Neural cell (in vitro differentiated cells): Measurements from ENCODE around the gene RFX2. TPM values are rescaled to one million over a fixed set of nuclear protein-coding genes. Genes with fewer than 3 reads are reported as not detected.

Experiments used
- H2AFZ ChIP-seq: fragments of 200-600, 300-800 bp; sonication (generic), shearing (Covaris generic); 2 replicates; pipeline ENCODE4 v1.6.0; 2014; ENCODE audit warnings: low read depth, mild to moderate bottlenecking, antibody characterized with exemption, low read length, moderate library complexity
- H3F3A ChIP-seq: fragments of 200-600 bp; shearing (Covaris generic); 2 replicates; pipeline ENCODE4 v1.6.1; 2016; ENCODE audit warnings: mild to moderate bottlenecking, moderate library complexity, mixed read lengths, antibody characterized with exemption, low read length; ENCODE audit not compliant: insufficient read depth, poor library complexity, severe bottlenecking
- H3K27ac ChIP-seq: fragments of 200-600, 300-800 bp; sonication (generic), shearing (Covaris generic); 2 replicates; pipeline ENCODE4 v1.5.1; 2014; ENCODE audit warnings: mild to moderate bottlenecking, low read length, moderate library complexity
- H3K27me3 ChIP-seq: fragments of 300-800, 200-600 bp; sonication (generic), shearing (Covaris generic); 2 replicates; pipeline ENCODE4 v1.6.0; 2014; ENCODE audit warnings: mild to moderate bottlenecking, low read depth, low read length, moderate library complexity; ENCODE audit not compliant: insufficient read depth
- H3K36me3 ChIP-seq: fragments of 300-800, 200-600 bp; sonication (generic), shearing (Covaris generic); 2 replicates; pipeline ENCODE4 v1.5.1; 2014; ENCODE audit warnings: mild to moderate bottlenecking, antibody characterized with exemption, low read length, moderate library complexity; ENCODE audit not compliant: insufficient read depth
- H3K4me2 ChIP-seq: fragments of 300-800, 200-600 bp; sonication (generic), shearing (Covaris generic); 2 replicates; pipeline ENCODE4 v1.6.0; 2014; ENCODE audit warnings: mild to moderate bottlenecking, low read length
- H3K4me3 ChIP-seq: fragments of 300-800, 200-600 bp; sonication (generic), shearing (Covaris generic); 2 replicates; pipeline ENCODE4 v1.5.1; 2014; ENCODE audit warnings: mild to moderate bottlenecking, low read length, moderate library complexity
- H3K79me2 ChIP-seq: fragments of 200-600 bp; shearing (Covaris generic); replicated peaks from 2 replicates; pipeline ENCODE4 v1.6.0; 2014; ENCODE audit warnings: mild to moderate bottlenecking, low read length, moderate library complexity; ENCODE audit not compliant: insufficient read depth
- H3K9ac ChIP-seq: fragments of 300-800, 200-600 bp; sonication (generic), shearing (Covaris generic); 2 replicates; pipeline ENCODE4 v1.6.1; 2016; ENCODE audit warnings: mild to moderate bottlenecking, low read length, mixed read lengths
- H3K9me2 ChIP-seq: fragments of 200-600 bp; shearing (Covaris generic); 2 replicates; pipeline ENCODE4 v1.6.1; 2016; ENCODE audit warnings: mild to moderate bottlenecking, low read length, mixed read lengths; ENCODE audit not compliant: insufficient read depth
- H3K9me3 ChIP-seq: fragments of 200-600, 300-800 bp; sonication (generic), shearing (Covaris generic); 2 replicates; pipeline ENCODE4 v1.6.1; 2016; ENCODE audit warnings: mild to moderate bottlenecking, mixed run types, low read length, moderate library complexity, mixed read lengths
- H4K20me1 ChIP-seq: fragments of 200-600 bp; shearing (Covaris generic); 2 replicates; pipeline ENCODE4 v1.6.1; 2016; ENCODE audit warnings: mild to moderate bottlenecking, mixed run types; ENCODE audit not compliant: insufficient read depth
- EP300 ChIP-seq: fragments of 450-650 bp; conservative IDR thresholded peaks from 2 replicates; pipeline ENCODE4 v1.6.1; 2014; ENCODE audit warnings: antibody characterized with exemption, mild to moderate bottlenecking, moderate library complexity; ENCODE audit not compliant: poor library complexity, severe bottlenecking
- EZH2 ChIP-seq: fragments of 200-600, 300-800 bp; shearing (Covaris generic), sonication (generic); IDR thresholded peaks from 2 replicates; pipeline ENCODE4 v1.6.1; 2014; ENCODE audit warnings: antibody characterized with exemption, low read length, borderline replicate concordance, mild to moderate bottlenecking; ENCODE audit not compliant: insufficient read depth, poor library complexity, severe bottlenecking
- MXI1 ChIP-seq: fragments of 450-650 bp; conservative IDR thresholded peaks from 2 replicates; pipeline ENCODE4 v1.6.1; 2014; ENCODE audit warnings: antibody characterized with exemption, mild to moderate bottlenecking; ENCODE audit not compliant: poor library complexity, severe bottlenecking
- POLR2AphosphoS5 ChIP-seq: IDR thresholded peaks from 2 replicates; pipeline ENCODE4 v1.6.1; 2012
- RAD21 ChIP-seq: fragments of 450-650 bp; conservative IDR thresholded peaks from 2 replicates; pipeline ENCODE4 v1.6.1; 2014; ENCODE audit warnings: antibody characterized with exemption, mild to moderate bottlenecking, moderate library complexity
- SMC3 ChIP-seq: fragments of 450-650 bp; conservative IDR thresholded peaks from 2 replicates; pipeline ENCODE4 v1.6.1; 2014; ENCODE audit warnings: antibody characterized with exemption, mild to moderate bottlenecking, moderate library complexity; ENCODE audit not compliant: poor library complexity
- TAF1 ChIP-seq: IDR thresholded peaks from 2 replicates; pipeline ENCODE4 v1.6.1; 2012; ENCODE audit warnings: low read depth
- polyA plus RNA-seq: library from polyadenylated mRNA; depleted of rRNA; stranded (reverse); fragments of >200 nt; gene quantifications from 2 replicates; pipeline ENCODE4 v1.2.3, GENCODE V29; 2014
- TF ChIP-seq, protein P1 (sequence below): IDR thresholded peaks from 2 replicates; pipeline ENCODE4 v1.6.1; 2012; ENCODE audit warnings: borderline replicate concordance
- TF ChIP-seq, protein P2 (sequence below): fragments of 450-650 bp; IDR thresholded peaks from 2 replicates; pipeline ENCODE4 v1.5.1; 2014; ENCODE audit warnings: antibody characterized with exemption, mild to moderate bottlenecking, moderate library complexity; ENCODE audit not compliant: poor library complexity, severe bottlenecking

RFX2 gene
- polyA plus RNA-seq, 1 donor from 2014 or later, result 0.69 TPM

DNA sequence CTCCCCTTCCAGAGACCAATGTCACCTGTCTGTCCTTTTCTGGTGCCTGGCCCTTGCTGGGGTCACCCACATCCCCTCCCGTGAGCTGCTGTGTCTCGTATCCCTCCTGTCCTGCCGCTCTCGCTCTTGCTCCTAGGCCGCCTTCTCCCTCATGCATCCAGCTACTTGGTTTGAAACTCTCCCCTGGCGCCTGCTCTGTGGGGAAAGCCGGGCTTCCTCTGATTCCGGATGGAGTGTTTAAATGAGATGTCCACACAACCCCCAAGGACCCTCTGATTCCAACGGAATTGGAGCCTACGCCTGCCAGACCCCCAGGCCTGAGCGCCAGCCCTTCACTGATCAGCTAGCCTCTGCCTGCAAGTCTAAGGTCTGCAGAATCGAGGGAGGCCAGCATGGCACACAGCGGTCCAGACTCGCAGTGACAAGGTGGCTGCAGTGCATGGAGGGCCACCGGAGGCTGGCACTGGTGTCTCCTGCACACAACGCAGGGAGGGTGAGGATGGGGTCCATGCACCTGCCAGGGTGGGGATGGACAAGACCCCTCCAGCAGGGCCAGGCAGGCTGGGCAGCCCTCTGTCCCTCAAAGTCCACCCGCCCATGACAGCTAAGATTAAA is 47.2 kb downstream of the RFX2 start:
- H3K36me3 ChIP-seq, result no peaks in the 10 kb centered on the region
- no peak overlapping the region for H3K4me3 ChIP-seq
- no peaks in the 10 kb centered on the region for H3K79me2 ChIP-seq
- TF ChIP-seq SMC3 (no peak), EZH2 (no peak), TAF1 (no peak), MXI1 (no peak), EP300 (no peak), RAD21 (no peak), POLR2AphosphoS5 (no peak)
- TF ChIP-seq, protein P1, sequence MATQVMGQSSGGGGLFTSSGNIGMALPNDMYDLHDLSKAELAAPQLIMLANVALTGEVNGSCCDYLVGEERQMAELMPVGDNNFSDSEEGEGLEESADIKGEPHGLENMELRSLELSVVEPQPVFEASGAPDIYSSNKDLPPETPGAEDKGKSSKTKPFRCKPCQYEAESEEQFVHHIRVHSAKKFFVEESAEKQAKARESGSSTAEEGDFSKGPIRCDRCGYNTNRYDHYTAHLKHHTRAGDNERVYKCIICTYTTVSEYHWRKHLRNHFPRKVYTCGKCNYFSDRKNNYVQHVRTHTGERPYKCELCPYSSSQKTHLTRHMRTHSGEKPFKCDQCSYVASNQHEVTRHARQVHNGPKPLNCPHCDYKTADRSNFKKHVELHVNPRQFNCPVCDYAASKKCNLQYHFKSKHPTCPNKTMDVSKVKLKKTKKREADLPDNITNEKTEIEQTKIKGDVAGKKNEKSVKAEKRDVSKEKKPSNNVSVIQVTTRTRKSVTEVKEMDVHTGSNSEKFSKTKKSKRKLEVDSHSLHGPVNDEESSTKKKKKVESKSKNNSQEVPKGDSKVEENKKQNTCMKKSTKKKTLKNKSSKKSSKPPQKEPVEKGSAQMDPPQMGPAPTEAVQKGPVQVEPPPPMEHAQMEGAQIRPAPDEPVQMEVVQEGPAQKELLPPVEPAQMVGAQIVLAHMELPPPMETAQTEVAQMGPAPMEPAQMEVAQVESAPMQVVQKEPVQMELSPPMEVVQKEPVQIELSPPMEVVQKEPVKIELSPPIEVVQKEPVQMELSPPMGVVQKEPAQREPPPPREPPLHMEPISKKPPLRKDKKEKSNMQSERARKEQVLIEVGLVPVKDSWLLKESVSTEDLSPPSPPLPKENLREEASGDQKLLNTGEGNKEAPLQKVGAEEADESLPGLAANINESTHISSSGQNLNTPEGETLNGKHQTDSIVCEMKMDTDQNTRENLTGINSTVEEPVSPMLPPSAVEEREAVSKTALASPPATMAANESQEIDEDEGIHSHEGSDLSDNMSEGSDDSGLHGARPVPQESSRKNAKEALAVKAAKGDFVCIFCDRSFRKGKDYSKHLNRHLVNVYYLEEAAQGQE, result no peak
- TF ChIP-seq, protein P2, sequence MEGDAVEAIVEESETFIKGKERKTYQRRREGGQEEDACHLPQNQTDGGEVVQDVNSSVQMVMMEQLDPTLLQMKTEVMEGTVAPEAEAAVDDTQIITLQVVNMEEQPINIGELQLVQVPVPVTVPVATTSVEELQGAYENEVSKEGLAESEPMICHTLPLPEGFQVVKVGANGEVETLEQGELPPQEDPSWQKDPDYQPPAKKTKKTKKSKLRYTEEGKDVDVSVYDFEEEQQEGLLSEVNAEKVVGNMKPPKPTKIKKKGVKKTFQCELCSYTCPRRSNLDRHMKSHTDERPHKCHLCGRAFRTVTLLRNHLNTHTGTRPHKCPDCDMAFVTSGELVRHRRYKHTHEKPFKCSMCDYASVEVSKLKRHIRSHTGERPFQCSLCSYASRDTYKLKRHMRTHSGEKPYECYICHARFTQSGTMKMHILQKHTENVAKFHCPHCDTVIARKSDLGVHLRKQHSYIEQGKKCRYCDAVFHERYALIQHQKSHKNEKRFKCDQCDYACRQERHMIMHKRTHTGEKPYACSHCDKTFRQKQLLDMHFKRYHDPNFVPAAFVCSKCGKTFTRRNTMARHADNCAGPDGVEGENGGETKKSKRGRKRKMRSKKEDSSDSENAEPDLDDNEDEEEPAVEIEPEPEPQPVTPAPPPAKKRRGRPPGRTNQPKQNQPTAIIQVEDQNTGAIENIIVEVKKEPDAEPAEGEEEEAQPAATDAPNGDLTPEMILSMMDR, result no peak
- no peak overlapping the region for H3K9ac ChIP-seq
- H3K27ac ChIP-seq, result no peak overlapping the region
- H3K27me3 ChIP-seq, result no peaks in the 10 kb centered on the region
- H2AFZ ChIP-seq, result no peak overlapping the region
- H3K9me2 ChIP-seq, result no peaks in the 10 kb centered on the region
- H3F3A ChIP-seq, result peaks cover 9% of the 10 kb centered on the region
- no peak overlapping the region for H3K4me2 ChIP-seq
- no peaks in the 10 kb centered on the region for H3K9me3 ChIP-seq
- H4K20me1 ChIP-seq, result no peaks in the 10 kb centered on the region

DNA sequence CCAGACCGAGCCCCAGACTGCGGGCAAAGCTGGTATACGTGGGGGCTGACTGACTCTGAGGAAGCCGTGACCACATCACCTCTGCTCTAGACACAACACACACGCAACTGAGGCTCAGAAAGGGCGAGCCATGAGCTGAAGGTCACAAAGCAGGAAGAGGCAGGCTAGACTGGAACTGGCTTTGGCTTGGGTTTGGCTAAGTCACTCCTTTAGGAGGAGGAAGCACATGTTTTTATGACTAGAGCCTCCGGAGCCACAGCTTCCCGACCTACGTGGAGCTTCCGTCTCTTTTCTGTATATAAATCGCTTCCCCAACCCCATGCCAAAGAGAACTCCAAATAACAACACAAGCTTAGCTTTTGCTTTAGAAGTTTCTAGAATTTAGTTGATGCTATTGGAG is 48.0 kb downstream of the RFX2 start:
- no peak overlapping the region for H3K9ac ChIP-seq
- H3K27ac ChIP-seq, result no peak overlapping the region
- H2AFZ ChIP-seq, result no peak overlapping the region
- TF ChIP-seq MXI1 (no peak), SMC3 (no peak), POLR2AphosphoS5 (no peak), TAF1 (no peak), EZH2 (no peak), EP300 (no peak), RAD21 (no peak)
- TF ChIP-seq, protein P2, result no peak
- TF ChIP-seq, protein P1, result no peak
- H3F3A ChIP-seq, result peaks cover 2% of the 10 kb centered on the region
- H3K27me3 ChIP-seq, result no peaks in the 10 kb centered on the region
- no peak overlapping the region for H3K4me2 ChIP-seq
- no peaks in the 10 kb centered on the region for H3K36me3 ChIP-seq
- no peaks in the 10 kb centered on the region for H3K79me2 ChIP-seq
- no peak overlapping the region for H3K4me3 ChIP-seq
- H3K9me2 ChIP-seq, result no peaks in the 10 kb centered on the region
- H4K20me1 ChIP-seq, result no peaks in the 10 kb centered on the region
- H3K9me3 ChIP-seq, result no peaks in the 10 kb centered on the region
